HCT116 (cell line): Measurements from ENCODE around the gene NAV3. TPM values are rescaled to one million over a fixed set of nuclear protein-coding genes. Genes with fewer than 3 reads are reported as not detected.

ENCODE experiments used
- ATAC-seq: fragments of 200-7000 bp; cut with Tn5 transposase; 2 replicates; pipeline ENCODE4 v1.9.1; 2020; ENCODE audit warnings: mild to moderate bottlenecking, moderate library complexity
- BruUV-seq: library from RNA; stranded (reverse); fragments of 400-500 nt; replicated peaks from 2 replicates; lab custom pipeline; 2021; lab: Mats Ljungman, UMichigan
- CTCF ChIA-PET: fragments of 300-600 bp; sonication (Branson Sonifier 250); formaldehyde crosslinking; loops from one replicate; lab custom pipeline; 2021; ENCODE audit warnings: antibody characterized with exemption; lab: Charles Lee
- POLR2A ChIA-PET: fragments of 300-600, 350-600 bp; sonication (Branson Sonifier 250); formaldehyde crosslinking; loops from one replicate; lab custom pipeline; 2021; ENCODE audit warnings: antibody characterized with exemption; lab: Charles Lee
- RAD21 ChIA-PET, 2 experiments: fragments of 300-600 bp; sonication (Branson Sonifier 250); formaldehyde crosslinking; loops; one replicate each; lab custom pipeline; 2023; ENCODE audit warnings: low total read pairs in 2 of 2; ENCODE audit not compliant: uncharacterized antibody in 2 of 2, unreplicated experiment in 2 of 2, low non-redundant PET in 1 of 2; lab: Charles Lee
- DNase-seq: peaks from one replicate; pipeline ENCODE4 v3.0.0-alpha.2; 2010; ENCODE audit warnings: low read depth, low spot score
- H2AFZ ChIP-seq: fragments of 200-600 bp; shearing (Covaris generic), sonication (generic); 2 replicates; pipeline ENCODE4 v1.6.1; 2017; ENCODE audit warnings: low read depth, mixed run types, mixed read lengths, antibody characterized with exemption, low read length; ENCODE audit not compliant: poor library complexity, severe bottlenecking
- H3K27ac ChIP-seq: 2 replicates; pipeline ENCODE4 v1.5.1; 2012; ENCODE audit warnings: low read depth, low read length
- H3K27me3 ChIP-seq: fragments of 200-600 bp; sonication (generic); 2 replicates; pipeline ENCODE4 v1.6.1; 2016; ENCODE audit warnings: mixed run types, low read length, mixed read lengths; ENCODE audit not compliant: insufficient read depth
- H3K36me3 ChIP-seq, 2 experiments: fragments of 200-500 bp in 1 of 2; fragments of 200-600 bp in 1 of 2; sonication (Bioruptor generic) in 1 of 2; sonication (generic) in 1 of 2; 2 replicates each; pipeline versions ENCODE4 v1.5.1 to v1.6.1; 2014 to 2016; ENCODE audit warnings: low read length in 2 of 2, inconsistent platforms in 1 of 2, mixed read lengths in 1 of 2, mixed run types in 1 of 2; ENCODE audit not compliant: insufficient read depth in 2 of 2, control insufficient read depth in 1 of 2
- H3K4me1 ChIP-seq, 2 experiments: fragments of 200-600 bp in 1 of 2; sonication (generic) in 1 of 2; 2 replicates each; pipeline versions ENCODE4 v1.5.1 to v1.6.1; 2012 to 2017; ENCODE audit warnings: low read length in 2 of 2, inconsistent platforms in 1 of 2, mild to moderate bottlenecking in 1 of 2, mixed read lengths in 1 of 2, mixed run types in 1 of 2, moderate library complexity in 1 of 2; ENCODE audit not compliant: insufficient read depth in 2 of 2, control insufficient read depth in 1 of 2
- H3K4me2 ChIP-seq: fragments of 200-600 bp; sonication (generic); 2 replicates; pipeline ENCODE4 v1.6.1; 2017; ENCODE audit warnings: mixed run types, low read length, mixed read lengths
- H3K4me3 ChIP-seq, 2 experiments: fragments of 200-600 bp in 1 of 2; sonication (generic) in 1 of 2; replicated peaks in 1 of 2; 2 replicates each; pipeline ENCODE4 v1.5.1; 2011 to 2016; ENCODE audit warnings: low read length in 2 of 2, control low read depth in 1 of 2, low read depth in 1 of 2, mild to moderate bottlenecking in 1 of 2, mixed read lengths in 1 of 2, mixed run types in 1 of 2
- H3K79me2 ChIP-seq: fragments of 200-600 bp; sonication (generic); 2 replicates; pipeline ENCODE4 v1.6.1; 2017; ENCODE audit warnings: mild to moderate bottlenecking, mixed run types, low read length, moderate library complexity, mixed read lengths; ENCODE audit not compliant: insufficient read depth
- H3K9ac ChIP-seq: fragments of 200-600 bp; sonication (generic); 2 replicates; pipeline ENCODE4 v1.6.1; 2016; ENCODE audit warnings: low read length, mixed read lengths
- H3K9me2 ChIP-seq: fragments of 200-600 bp; sonication (generic), shearing (Covaris generic); 2 replicates; pipeline ENCODE4 v1.6.1; 2017; ENCODE audit warnings: mixed run types, mild to moderate bottlenecking, moderate library complexity; ENCODE audit not compliant: insufficient read depth
- H3K9me3 ChIP-seq, 2 experiments: fragments of 200-500 bp in 1 of 2; fragments of 200-600 bp in 1 of 2; sonication (Bioruptor generic) in 1 of 2; sonication (generic) in 1 of 2; 2 replicates each; pipeline ENCODE4 v1.6.1; 2014 to 2017; ENCODE audit warnings: low read length in 2 of 2, mixed read lengths in 2 of 2, inconsistent platforms in 1 of 2, low read depth in 1 of 2, mild to moderate bottlenecking in 1 of 2, mixed run types in 1 of 2, moderate library complexity in 1 of 2; ENCODE audit not compliant: control insufficient read depth in 1 of 2, insufficient read depth in 1 of 2
- H4K20me1 ChIP-seq: fragments of 200-600 bp; sonication (generic), shearing (Covaris generic); 2 replicates; pipeline ENCODE4 v1.6.1; 2017; ENCODE audit warnings: mixed run types, mild to moderate bottlenecking, moderate library complexity; ENCODE audit not compliant: insufficient read depth
- ATF3 ChIP-seq: IDR thresholded peaks from 2 replicates; pipeline ENCODE4 v1.6.1; 2012
- CTCF ChIP-seq, 3 experiments: fragments of 200-600 bp in 1 of 3; sonication (generic) in 1 of 3; IDR thresholded peaks in 2 of 3; conservative IDR thresholded peaks in 1 of 3; 2 replicates each; pipeline ENCODE4 v1.5.1; 2012 to 2017; ENCODE audit warnings: low read depth in 2 of 3, low read length in 2 of 3, antibody characterized with exemption in 1 of 3, borderline replicate concordance in 1 of 3, control low read depth in 1 of 3, mild to moderate bottlenecking in 1 of 3, mixed read lengths in 1 of 3, mixed run types in 1 of 3, moderate library complexity in 1 of 3; ENCODE audit not compliant: insufficient read depth in 1 of 3
- EZH2 ChIP-seq: fragments of 200-600 bp; sonication (generic); IDR thresholded peaks from 2 replicates; pipeline ENCODE4 v1.6.1; 2017; ENCODE audit warnings: antibody characterized with exemption, mixed run types
- FOSL1 ChIP-seq: IDR thresholded peaks from 2 replicates; pipeline ENCODE4 v1.6.1; 2012; ENCODE audit warnings: low read depth
- MAX ChIP-seq: IDR thresholded peaks from 2 replicates; pipeline ENCODE4 v1.6.1; 2012
- POLR2A ChIP-seq: IDR thresholded peaks from 2 replicates; pipeline ENCODE4 v1.7.0; 2011; ENCODE audit warnings: borderline replicate concordance; ENCODE audit not compliant: insufficient read depth, insufficient read length; ENCODE audit errors: extremely low read depth
- RAD21 ChIP-seq: IDR thresholded peaks from 2 replicates; pipeline ENCODE4 v1.6.1; 2012; ENCODE audit warnings: low read depth, mild to moderate bottlenecking
- REST ChIP-seq: IDR thresholded peaks from 2 replicates; pipeline ENCODE4 v1.6.1; 2012; ENCODE audit warnings: low read depth
- TCF7L2 ChIP-seq: IDR thresholded peaks from 2 replicates; pipeline ENCODE4 v1.7.0; 2011; ENCODE audit warnings: borderline replicate concordance, inconsistent platforms; ENCODE audit not compliant: insufficient read depth, insufficient read length; ENCODE audit errors: extremely low read depth
- ZBTB33 ChIP-seq: IDR thresholded peaks from 2 replicates; pipeline ENCODE4 v1.6.1; 2011; ENCODE audit warnings: mild to moderate bottlenecking, low read length, moderate library complexity; ENCODE audit not compliant: insufficient replicate concordance; ENCODE audit errors: extremely low read depth
- intact Hi-C: fragments of 100-400 bp; cut with micrococcal nuclease; formaldehyde crosslinking; loops from 2 replicates; pipeline ENCODE4 v1.10.0; 2022
- total RNA-seq: library from RNA; stranded (reverse); gene quantifications from one replicate; pipeline ENCODE4 v1.2.1, GENCODE V29; 2021; ENCODE audit not compliant: unreplicated experiment

Gene NAV3
- total RNA-seq, 1 experiment from 2014 or later = 7.8 TPM

GRCh38 chr12:78115889-78116288 is 285.2 kb downstream of the NAV3 start:
- Histone ChIP-seq H2AFZ (no peak overlapping the region), H3K9me3 (peaks cover 3 to 7% of the 10 kb centered on the region in 2 experiments; a peak in 1 of 4 replicates), H3K9me2 (no peaks in the 10 kb centered on the region), H3K79me2 (no peaks in the 10 kb centered on the region), H3K36me3 (no peaks in the 10 kb centered on the region), H3K4me2 (no peak overlapping the region), H4K20me1 (no peaks in the 10 kb centered on the region), H3K9ac (no peak overlapping the region), H3K27ac (no peak overlapping the region), H3K4me3 (no peak overlapping the region), H3K4me1 (no peaks in the 10 kb centered on the region), H3K27me3 (no peaks in the 10 kb centered on the region)
- no TSS peak for BruUV-seq
- no peak for TF ChIP-seq MAX
- no peak for TF ChIP-seq ZBTB33
- TF ChIP-seq TCF7L2 = no peak
- TF ChIP-seq REST = no peak
- TF ChIP-seq RAD21 = no peak
- no peak for TF ChIP-seq ATF3
- TF ChIP-seq CTCF (IDR thresholded peaks at IDR 0.05 in 2 of 3, conservative IDR thresholded peaks at IDR 0.05 in 1 of 3; ENCODE audit: borderline replicate concordance in 1 of 3, insufficient read depth in 1 of 3, low read depth in 2 of 3, low read length in 2 of 3) = no peak
- no peak for TF ChIP-seq EZH2
- no peak for TF ChIP-seq POLR2A
- no peak for TF ChIP-seq FOSL1
- ATAC-seq = no peak
- intact Hi-C loops = no loop called here
- DNase-seq = no peak
- POLR2A ChIA-PET = no interaction called here
- RAD21 ChIA-PET = no interaction called here
- CTCF ChIA-PET = no interaction called here
